A673 (cell line): ENCODE data around the gene TMEM258. TPM values are rescaled to one million over a fixed set of nuclear protein-coding genes. Genes with fewer than 3 reads are reported as not detected.
A peak's percentile ranks its signal among the peaks of the same experiment; 100 is the strongest.

ENCODE experiments used
- BruUV-seq: library from RNA; stranded (reverse); fragments of 400-500 nt; replicated peaks from 2 replicates; lab custom pipeline; 2021; lab: Mats Ljungman, UMichigan
- CTCF ChIA-PET: fragments of 300-600 bp; sonication (Branson Sonifier 250); formaldehyde crosslinking; loops from one replicate; lab custom pipeline; 2022; ENCODE audit warnings: antibody characterized with exemption; lab: Charles Lee
- POLR2A ChIA-PET: fragments of 300-600 bp; sonication (Branson Sonifier 250); formaldehyde crosslinking; loops from one replicate; lab custom pipeline; 2022; ENCODE audit warnings: antibody characterized with exemption; ENCODE audit not compliant: low non-redundant PET; lab: Charles Lee
- DNase-seq: peaks from one replicate; pipeline ENCODE4 v3.0.0-alpha.2; 2015; ENCODE audit warnings: low spot score
- H3K27ac ChIP-seq: fragments of 200-600 bp; sonication (generic); 2 replicates; pipeline ENCODE4 v1.5.1; 2016; ENCODE audit warnings: mixed run types, low read depth, mild to moderate bottlenecking, mixed read lengths, antibody characterized with exemption, low read length; ENCODE audit not compliant: poor library complexity, severe bottlenecking
- H3K27me3 ChIP-seq: fragments of 200-600 bp; sonication (generic); replicated peaks from 2 replicates; pipeline ENCODE4 v1.6.1; 2017; ENCODE audit warnings: mixed run types, low read depth, mild to moderate bottlenecking, mixed read lengths, antibody characterized with exemption, low read length; ENCODE audit not compliant: insufficient read depth, poor library complexity
- H3K36me3 ChIP-seq: fragments of 200-600 bp; sonication (generic); 2 replicates; pipeline ENCODE4 v1.6.1; 2016; ENCODE audit warnings: mixed run types, mild to moderate bottlenecking, mixed read lengths, antibody characterized with exemption, low read length; ENCODE audit not compliant: insufficient read depth, poor library complexity, severe bottlenecking
- H3K4me1 ChIP-seq: fragments of 200-600 bp; sonication (generic); 2 replicates; pipeline ENCODE4 v1.6.1; 2017; ENCODE audit warnings: mixed run types, mild to moderate bottlenecking, mixed read lengths, antibody characterized with exemption, low read length; ENCODE audit not compliant: insufficient read depth, poor library complexity, severe bottlenecking
- H3K4me3 ChIP-seq: fragments of 200-600 bp; sonication (generic); 2 replicates; pipeline ENCODE4 v1.5.1; 2016; ENCODE audit warnings: low read depth, mixed run types, mild to moderate bottlenecking, mixed read lengths, low read length; ENCODE audit not compliant: poor library complexity, severe bottlenecking
- H3K9me3 ChIP-seq: fragments of 200-600 bp; sonication (generic); 2 replicates; pipeline ENCODE4 v1.6.1; 2016; ENCODE audit warnings: mixed run types, low read depth, mild to moderate bottlenecking, mixed read lengths, antibody characterized with exemption, low read length; ENCODE audit not compliant: poor library complexity, severe bottlenecking
- EZH2 ChIP-seq: fragments of 200-600 bp; sonication (generic); IDR thresholded peaks from 2 replicates; pipeline ENCODE4 v1.6.1; 2017; ENCODE audit warnings: borderline replicate concordance, low read depth, mild to moderate bottlenecking, mixed read lengths, antibody characterized with exemption, low read length; ENCODE audit not compliant: poor library complexity, severe bottlenecking
- intact Hi-C: fragments of 100-400 bp; cut with micrococcal nuclease; formaldehyde crosslinking; loops from one replicate; pipeline ENCODE4 v1.10.0; 2022; ENCODE audit not compliant: unreplicated experiment
- total RNA-seq: library from RNA; stranded (reverse); gene quantifications from 2 replicates; pipeline ENCODE4 v1.2.3, GENCODE V29; 2021
- TF ChIP-seq, protein P1 (sequence below): fragments of 300-800, 200-600 bp; sonication (generic); conservative IDR thresholded peaks from 2 replicates; pipeline ENCODE4 v1.5.1; 2017; ENCODE audit warnings: low read depth, mild to moderate bottlenecking, antibody characterized with exemption, low read length, moderate library complexity, mixed read lengths

Gene TMEM258
- total RNA-seq, 1 experiment from 2014 or later, result 138 TPM

DNA sequence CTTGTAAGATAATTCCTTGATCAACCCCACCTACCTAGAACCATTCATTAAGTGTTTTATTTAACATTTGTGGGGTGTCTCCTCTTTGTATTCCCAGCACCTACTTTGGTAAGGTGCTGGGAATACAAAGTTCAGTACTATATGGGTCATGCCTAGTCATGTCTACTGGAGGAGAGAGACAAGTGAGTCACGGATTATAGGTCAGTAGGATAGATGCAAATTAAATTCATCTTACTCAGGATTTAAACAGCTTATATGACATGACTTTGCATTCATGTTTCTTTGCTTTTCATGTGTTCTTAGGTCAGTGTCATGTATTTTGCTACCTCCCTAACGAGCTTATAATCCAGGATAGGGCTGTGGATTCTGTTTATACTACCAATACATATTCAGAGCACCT is 27.8 kb upstream of the TMEM258 start:
- no peaks in the 10 kb centered on the region for H3K36me3 ChIP-seq
- CTCF ChIA-PET, result no interaction called here
- POLR2A ChIA-PET, result no interaction called here
- H3K27ac ChIP-seq, result no peak overlapping the region
- no peak overlapping the region for H3K4me3 ChIP-seq
- intact Hi-C loops, result no loop called here
- no TSS peak for BruUV-seq
- no peak for TF ChIP-seq EZH2
- TF ChIP-seq, protein P1, sequence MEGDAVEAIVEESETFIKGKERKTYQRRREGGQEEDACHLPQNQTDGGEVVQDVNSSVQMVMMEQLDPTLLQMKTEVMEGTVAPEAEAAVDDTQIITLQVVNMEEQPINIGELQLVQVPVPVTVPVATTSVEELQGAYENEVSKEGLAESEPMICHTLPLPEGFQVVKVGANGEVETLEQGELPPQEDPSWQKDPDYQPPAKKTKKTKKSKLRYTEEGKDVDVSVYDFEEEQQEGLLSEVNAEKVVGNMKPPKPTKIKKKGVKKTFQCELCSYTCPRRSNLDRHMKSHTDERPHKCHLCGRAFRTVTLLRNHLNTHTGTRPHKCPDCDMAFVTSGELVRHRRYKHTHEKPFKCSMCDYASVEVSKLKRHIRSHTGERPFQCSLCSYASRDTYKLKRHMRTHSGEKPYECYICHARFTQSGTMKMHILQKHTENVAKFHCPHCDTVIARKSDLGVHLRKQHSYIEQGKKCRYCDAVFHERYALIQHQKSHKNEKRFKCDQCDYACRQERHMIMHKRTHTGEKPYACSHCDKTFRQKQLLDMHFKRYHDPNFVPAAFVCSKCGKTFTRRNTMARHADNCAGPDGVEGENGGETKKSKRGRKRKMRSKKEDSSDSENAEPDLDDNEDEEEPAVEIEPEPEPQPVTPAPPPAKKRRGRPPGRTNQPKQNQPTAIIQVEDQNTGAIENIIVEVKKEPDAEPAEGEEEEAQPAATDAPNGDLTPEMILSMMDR, result no peak
- peaks cover 17% of the 10 kb centered on the region for H3K4me1 ChIP-seq
- H3K27me3 ChIP-seq, result no peaks in the 10 kb centered on the region
- H3K9me3 ChIP-seq, result no peaks in the 10 kb centered on the region
- no peak for DNase-seq

GRCh38 chr11:61817471-61818202 is 25.2 kb upstream of the TMEM258 start:
- TF ChIP-seq, protein P1, result no peak
- TF ChIP-seq EZH2, result no peak
- Histone ChIP-seq H3K9me3 (no peaks in the 10 kb centered on the region), H3K4me3 (peak overlapping the region; percentile 78), H3K27ac (peak overlapping the region; percentile 96), H3K27me3 (no peaks in the 10 kb centered on the region), H3K36me3 (peaks cover 23% of the 10 kb centered on the region), H3K4me1 (peaks cover 35% of the 10 kb centered on the region)
- DNase-seq, result no peak
- intact Hi-C loops, result no loop called here
- CTCF ChIA-PET, result interaction anchor here (1.0 kb wide), 1 partner anchor 20 kb away, joined by 5 read pairs; no protein-coding TSS in a partner anchor
- POLR2A ChIA-PET, result interaction anchor here (0.6 kb wide), 1 partner anchor 10 kb away, joined by 3 read pairs; no protein-coding TSS in a partner anchor
- TSS peak; percentile 69 for BruUV-seq

DNA sequence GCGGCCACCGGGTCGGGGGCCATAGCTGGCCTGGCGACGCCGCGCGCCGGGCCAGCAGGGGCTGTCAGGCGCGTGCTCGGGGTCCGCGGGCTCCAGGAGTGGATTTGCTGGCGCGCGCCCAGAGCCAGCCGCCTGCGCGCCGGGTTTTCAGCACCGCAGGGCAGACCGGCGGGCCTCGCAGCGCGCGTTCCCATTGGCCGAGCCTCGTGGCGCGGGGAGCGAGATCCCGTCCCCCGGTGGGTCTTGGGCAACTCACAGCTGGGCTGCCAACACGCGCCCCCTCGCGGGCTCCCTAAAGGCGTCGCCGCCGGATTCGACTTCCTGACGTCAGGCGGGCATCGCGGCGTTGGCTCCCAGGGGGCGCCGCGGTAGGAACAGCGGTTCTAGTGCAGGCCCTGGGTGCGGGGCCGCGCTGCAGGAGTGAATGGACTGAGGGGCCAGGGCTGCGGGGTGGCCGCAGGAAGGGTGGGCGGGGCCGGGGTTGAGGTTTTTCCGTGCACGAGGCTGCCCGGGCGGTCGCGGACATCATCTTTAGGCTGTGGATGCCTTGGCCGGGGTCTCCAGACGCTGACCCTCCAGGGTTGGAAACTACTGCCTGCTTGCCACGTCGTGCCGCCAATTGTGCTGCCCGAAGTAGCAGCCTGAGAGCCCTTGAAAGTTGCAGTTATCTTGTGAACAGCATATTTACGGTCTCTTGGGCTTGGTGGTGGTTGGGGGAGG is 24.5 kb upstream of the TMEM258 start, which contains the start of gene FADS1:
Gene FADS1, minus strand, starts transcription at position 268 of the 720 bp plus-strand sequence. Its CDS starts 74 bp downstream, at position 194.
- intact Hi-C loops, result no loop called here
- POLR2A ChIA-PET, result interaction anchor here (0.6 kb wide), 1 partner anchor 11 kb away, joined by 3 read pairs; no protein-coding TSS in a partner anchor
- H3K4me1 ChIP-seq, result peaks cover 36% of the 10 kb centered on the region
- peak within 1 kb of the TSS; percentile 78 for H3K4me3 ChIP-seq
- no TSS peak for BruUV-seq
- H3K36me3 ChIP-seq, result peaks cover 31% of the 10 kb centered on the region
- CTCF ChIA-PET, result interaction anchor here (0.6 to 1.4 kb wide), 3 partner anchors 20 to 119 kb away, joined by 4 to 7 read pairs (median 5); partner anchors contain the start of gene FEN1
- H3K27me3 ChIP-seq, result no peaks in the 10 kb centered on the region
- H3K9me3 ChIP-seq, result no peaks in the 10 kb centered on the region
- TF ChIP-seq EZH2, result no peak
- TF ChIP-seq, protein P1, result peak; percentile 92
- peak; percentile 100 for DNase-seq
- peak within 1 kb of the TSS; percentile 96 for H3K27ac ChIP-seq
